SIG-M5 (cell line): ENCODE data around the gene C11orf16.
"Not testable (repeated sequence)": the region's sequence is repeated elsewhere in the genome, so short reads cannot be mapped to it uniquely, and the experiment has no call there.

Source experiments
- DNase-seq: peaks from one replicate; lab custom pipeline; 2025; lab: John Stamatoyannopoulos, UW

C11orf16 gene

GRCh38 chr11:8937159-8937558 is 4.4 kb upstream of the C11orf16 start:
- no peak for DNase-seq

GRCh38 chr11:8935789-8936188 is 3.0 kb upstream of the C11orf16 start:
- not testable (repeated sequence) for DNase-seq

DNA sequence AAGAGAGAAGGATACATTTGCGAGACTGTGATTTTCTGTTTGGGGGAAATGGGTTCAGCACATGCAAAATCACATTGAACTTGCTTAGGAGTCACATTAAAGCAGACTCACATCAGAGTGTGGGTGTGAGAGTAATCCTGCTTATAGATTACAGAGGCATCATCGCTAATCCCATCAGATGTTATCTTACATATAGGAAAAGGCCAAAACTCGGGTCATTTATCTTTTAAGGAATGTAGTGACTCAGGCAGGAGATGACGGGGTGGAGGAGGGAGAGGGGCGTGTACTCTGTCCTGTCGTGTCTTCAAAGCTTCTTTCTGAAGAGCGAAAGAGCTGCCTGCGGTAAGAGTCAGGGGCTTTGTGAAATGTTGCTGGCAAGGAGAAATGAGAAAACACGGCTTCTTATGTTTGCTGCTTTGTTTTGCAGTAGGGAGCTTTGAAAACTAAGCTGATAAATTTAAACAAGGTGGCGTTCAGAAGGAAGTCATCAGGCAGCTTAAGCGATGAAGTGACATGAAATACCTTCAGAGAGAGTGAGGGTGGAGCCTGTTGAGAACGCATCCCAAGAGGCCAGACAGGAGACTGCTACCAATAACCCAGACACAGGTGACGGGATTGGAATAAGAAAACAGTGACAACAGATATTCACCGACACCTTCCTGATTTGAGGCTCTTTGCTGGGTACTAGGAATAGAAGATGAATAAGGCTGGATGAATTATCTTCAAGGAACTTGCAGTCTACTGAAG is 2.2 kb upstream of the C11orf16 start:
- no peak for DNase-seq

- no peak for DNase-seq
Observed at GRCh38 chr11:8933931-8934330, 1.2 kb upstream of the C11orf16 start.

- no peak for DNase-seq
Observed at GRCh38 chr11:8930456-8931175, 2.1 kb downstream of the C11orf16 start.

GRCh38 chr11:8928981-8929615 is 3.6 kb downstream of the C11orf16 start:
- no peak for DNase-seq

DNA sequence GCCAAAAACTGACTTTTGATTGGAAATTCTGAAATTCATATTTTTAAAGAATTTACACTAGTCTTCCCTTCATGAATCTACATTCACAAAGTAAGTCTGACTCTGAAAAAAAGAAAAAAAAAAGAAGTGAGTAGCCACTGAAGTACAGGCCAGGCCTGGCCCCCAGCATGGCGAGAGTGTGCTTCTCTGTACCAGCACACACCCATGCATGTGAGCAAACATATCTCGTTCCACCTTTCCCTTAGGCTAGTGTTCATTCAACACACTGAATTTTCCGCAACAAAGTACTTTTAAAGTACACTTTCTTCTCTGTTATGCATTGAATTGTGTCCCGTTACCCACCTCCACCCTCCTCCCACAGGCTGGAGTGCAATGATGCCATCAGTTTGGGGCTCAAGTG is 4.5 kb downstream of the C11orf16 start:
- DNase-seq, result no peak

DNA sequence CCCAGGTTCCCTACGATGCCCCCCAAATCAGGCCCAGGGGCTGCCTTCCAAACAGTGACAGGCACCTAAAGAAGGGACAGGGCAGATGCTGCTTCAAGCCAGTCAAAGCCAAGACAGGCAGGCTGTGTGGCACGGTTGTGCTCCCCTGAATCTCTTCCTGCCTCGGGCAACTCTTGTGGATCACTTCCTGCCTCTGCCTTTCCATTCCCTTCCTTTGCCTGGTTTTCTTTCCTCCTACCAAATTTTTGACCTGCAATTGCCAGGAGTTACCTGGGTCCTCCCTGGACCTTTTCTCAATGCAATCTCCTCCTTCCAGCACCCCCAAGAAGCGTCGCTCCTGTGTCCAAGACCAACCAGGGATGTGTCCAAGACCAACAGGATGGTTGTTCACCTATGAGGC is 5.5 kb downstream of the C11orf16 start:
- no peak for DNase-seq

- DNase-seq, result no peak
Observed at GRCh38 chr11:8926236-8926635, 6.5 kb downstream of the C11orf16 start.

DNA sequence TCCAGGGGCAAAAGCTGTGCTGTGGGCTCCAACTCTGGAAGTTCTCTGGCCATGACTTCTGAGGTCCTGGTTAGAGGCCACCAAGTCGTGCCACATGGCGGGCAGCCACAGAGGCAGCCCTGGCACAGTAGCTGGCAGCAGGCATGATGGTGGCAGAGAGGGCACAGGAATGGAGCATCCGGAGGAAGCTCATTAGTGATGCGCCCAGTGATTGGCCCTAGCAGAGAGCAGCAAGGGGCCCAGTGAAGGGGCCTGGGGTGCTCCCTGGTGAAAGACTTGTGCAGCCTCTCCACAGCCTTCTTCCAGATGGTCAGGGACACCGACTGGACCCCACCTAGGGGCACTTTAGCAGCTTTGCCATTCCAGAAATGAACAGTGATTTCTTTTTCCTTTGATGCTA is 7.0 kb downstream of the C11orf16 start:
- DNase-seq, result no peak

- no peak for DNase-seq
Observed at GRCh38 chr11:8922691-8923090, 10.1 kb downstream of the C11orf16 start.

DNA sequence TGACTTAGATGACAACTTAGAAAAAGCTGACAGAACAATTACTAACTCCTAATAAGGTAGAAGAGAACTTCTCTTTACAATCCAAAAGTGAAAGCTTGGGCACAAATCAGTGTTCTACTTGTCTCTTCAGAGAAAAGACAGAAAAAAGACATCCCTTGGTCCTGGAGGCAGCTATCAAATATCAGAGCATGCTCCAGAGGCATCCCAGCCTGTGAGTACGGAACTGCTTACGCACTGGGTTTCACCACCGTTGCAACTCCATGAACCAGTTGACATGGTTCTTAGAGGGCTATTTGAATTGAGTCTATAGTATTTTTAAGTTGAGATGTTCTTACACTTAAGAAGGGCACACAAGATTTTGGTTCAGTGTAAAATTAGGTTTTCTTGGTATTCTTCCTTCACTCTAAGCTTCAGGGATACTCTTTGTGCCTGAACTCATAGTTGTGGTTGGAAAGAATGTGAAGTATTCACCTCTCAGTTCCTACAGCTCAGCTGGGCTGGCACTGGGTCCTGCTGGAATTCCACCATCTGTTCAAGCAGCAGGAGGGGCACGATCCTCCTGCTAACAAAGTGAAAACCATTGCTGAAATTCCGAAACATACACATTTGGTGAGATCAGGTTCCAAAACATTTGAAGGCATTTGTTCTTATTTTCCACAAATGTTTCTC is 15.5 kb downstream of the C11orf16 start:
- DNase-seq, result no peak

DNA sequence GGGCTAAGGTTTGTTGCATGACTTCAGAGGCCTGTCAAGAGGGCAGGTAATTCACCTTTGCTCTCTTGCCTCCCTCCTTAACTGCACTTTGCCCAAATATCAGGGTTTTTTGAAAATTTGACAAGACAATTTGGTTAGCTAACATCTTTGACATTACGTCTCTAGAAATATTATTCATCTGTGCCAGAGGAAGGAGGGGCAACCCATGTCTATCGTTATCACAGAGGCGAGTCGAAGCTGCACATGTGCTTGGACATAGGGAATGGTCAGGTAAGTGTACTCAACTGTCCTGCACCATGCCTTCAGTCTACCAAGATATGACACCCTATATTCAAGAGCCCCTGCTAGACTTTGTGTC is 18.1 kb downstream of the C11orf16 start:
- no peak for DNase-seq

DNA sequence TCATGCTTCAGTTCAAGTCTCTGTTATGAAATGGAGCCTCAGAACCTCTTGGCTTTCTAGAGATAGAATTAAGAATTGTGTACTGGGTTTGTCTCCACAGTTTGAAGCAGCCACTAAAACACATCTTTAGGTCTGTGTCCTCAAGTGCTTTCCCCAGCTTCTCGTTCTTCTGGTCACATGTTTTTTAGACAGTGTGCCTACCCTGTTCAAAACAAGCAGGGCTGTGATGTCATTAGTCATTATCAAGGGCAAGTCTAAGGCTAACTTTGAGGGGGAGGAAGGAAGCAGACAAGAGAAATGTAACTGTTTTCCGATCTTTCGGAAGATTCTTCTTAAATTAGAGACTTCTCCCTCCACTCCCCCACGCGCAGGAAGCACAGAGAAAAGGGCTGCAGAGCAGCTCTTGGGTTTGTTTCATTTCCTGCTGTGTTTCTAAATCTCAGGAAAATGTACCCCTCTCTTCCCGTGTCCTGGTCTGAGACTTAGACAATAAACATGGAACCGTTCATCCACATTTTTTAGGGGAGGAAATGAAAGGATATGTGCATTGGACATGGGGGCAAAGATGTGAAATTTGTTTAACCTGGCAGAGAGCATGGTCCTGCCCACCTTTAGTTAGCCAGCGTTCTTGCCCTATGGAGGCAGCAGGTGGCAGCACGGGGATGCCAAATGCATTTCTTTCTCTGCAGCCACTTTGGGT is 18.6 kb downstream of the C11orf16 start:
- no peak for DNase-seq

GRCh38 chr11:8911029-8911823 is 21.5 kb downstream of the C11orf16 start, which contains the start of gene AKIP1:
AKIP1 (plus strand) TSS chr11:8911189; CDS start chr11:8911450, 261 bp downstream.
- DNase-seq, result peak; percentile 48

DNA sequence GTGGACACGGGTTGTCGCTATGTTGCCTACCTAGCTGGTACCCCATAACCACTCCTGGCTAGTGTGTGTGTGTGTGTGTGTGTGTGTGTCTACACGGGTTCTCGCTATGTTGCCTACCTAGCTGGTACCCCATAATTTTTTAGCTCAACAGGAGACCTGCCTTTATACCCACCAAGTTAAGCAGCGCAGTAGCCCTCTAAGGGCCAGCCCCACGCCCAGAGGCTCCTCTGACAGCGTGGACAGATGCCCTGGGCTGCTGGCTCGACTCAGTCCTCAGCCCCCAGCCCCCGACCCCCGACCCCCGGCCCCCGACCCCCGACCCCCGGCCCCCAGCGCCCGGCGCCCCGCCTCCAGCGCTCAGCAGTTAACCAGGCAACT is 22.1 kb downstream of the C11orf16 start:
- DNase-seq, result no peak

DNA sequence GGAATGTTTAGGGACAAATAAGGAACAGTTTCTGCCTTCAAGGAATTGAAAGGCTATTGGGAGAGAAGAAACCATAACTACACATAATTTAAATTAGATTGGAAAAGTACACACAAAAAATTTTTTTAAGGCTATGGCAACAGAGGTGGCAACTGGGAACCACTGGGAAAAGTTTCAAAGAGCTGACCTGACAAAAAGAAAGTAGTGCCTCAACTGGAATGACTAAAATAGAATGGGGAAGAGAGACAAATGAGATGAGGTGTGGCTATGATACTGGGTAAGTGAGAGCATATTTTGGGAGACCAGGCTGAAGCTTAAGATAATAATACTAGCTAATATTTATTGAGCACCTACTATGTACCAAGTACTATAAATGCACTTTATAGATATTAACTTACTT is 24.6 kb downstream of the C11orf16 start:
- DNase-seq, result no peak

DNA sequence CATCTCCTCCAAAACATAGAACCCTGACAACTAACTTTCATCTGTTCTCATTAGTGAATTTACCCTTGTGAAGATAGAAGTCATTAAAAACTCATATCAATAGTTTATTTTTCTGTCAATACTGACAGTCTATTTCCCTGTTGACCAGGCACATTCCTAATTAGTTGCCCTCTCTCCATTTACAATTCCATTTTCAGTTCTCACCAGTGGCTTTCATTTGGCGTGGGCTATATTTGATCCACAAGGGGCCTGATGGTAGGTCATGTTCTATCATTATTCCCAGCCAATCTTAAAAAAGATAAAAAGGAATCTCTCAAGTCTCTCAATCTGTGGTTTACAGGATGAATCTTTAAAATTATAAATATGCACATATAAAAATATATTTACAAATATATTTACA is 25.6 kb downstream of the C11orf16 start:
- no peak for DNase-seq

GRCh38 chr11:8905528-8906165 is 27.1 kb downstream of the C11orf16 start:
- DNase-seq, result no peak

DNA sequence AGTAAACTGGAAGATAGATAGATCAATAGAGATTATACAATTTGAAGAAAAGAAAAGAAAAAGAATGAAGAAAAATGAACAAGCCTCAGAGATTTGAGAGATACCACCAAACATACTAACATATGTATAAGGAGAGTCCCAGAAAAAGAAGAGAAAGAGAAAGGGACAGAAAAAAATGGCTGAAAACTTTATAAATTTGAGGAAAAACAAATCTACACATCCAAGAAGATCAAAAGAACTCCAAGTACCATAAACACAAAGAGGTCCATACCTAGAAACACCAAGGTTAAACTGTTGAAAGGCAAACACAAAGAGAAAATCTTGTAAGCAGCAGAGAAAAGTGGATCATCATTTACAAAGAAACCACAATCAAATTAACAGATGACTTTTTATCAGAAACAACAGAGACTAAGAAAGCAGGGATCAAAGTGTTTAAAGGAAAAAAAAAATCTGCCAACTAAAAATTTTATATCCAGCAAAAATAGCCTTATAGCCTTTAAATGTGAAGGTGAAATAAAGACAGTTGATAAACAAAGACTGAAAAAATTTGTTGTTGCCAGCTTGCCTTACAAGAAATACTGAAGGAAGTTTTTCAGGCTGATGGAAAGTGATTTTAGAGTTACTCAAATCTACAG is 33.5 kb downstream of the C11orf16 start:
- DNase-seq, result no peak
